Stimulated activated naive B cell treated with anti-CD40 and anti-IgM and Interleukin-4, amounts not matched to agents 10 μg/mL and 1 μg/mL and 100 μg/mL, for 72 hours (primary cell): Measurements from ENCODE around the gene EDEM1.

ENCODE experiments used
- ATAC-seq, 2 donors: fragments of 150-1000 bp; cut with Tn5 transposase; replicated peaks; 2 replicates each; pipeline ENCODE4 v1.10.0; 2021; ENCODE audit warnings: moderate library complexity in 1 of 2
- DNase-seq: peaks from one replicate; pipeline ENCODE4 v3.0.0; 2021
- H3K27ac Mint-ChIP-seq: one replicate; pipeline ENCODE4 v1.8.0; 2022; ENCODE audit warnings: mild to moderate bottlenecking, mixed read lengths
- H3K27me3 Mint-ChIP-seq, 2 donors: one replicate each; pipeline ENCODE4 v1.8.0; 2022; ENCODE audit warnings: mixed read lengths in 2 of 2
- H3K36me3 Mint-ChIP-seq, 2 donors: one replicate each; pipeline ENCODE4 v1.8.0; 2022; ENCODE audit warnings: mixed read lengths in 2 of 2, mild to moderate bottlenecking in 1 of 2
- H3K4me1 Mint-ChIP-seq, 2 donors: one replicate each; pipeline ENCODE4 v1.8.0; 2022; ENCODE audit warnings: mixed read lengths in 2 of 2, mild to moderate bottlenecking in 1 of 2
- H3K4me3 Mint-ChIP-seq, 2 donors: one replicate each; pipeline ENCODE4 v1.8.0; 2022; ENCODE audit warnings: mild to moderate bottlenecking in 2 of 2, mixed read lengths in 2 of 2, moderate library complexity in 1 of 2
- H3K9me3 Mint-ChIP-seq, 2 donors: one replicate each; pipeline ENCODE4 v1.8.0; 2022; ENCODE audit warnings: mixed read lengths in 2 of 2, mild to moderate bottlenecking in 1 of 2

Gene EDEM1

GRCh38 chr3:5186089-5186857, 1.2 kb upstream of the EDEM1 start:
- peak overlapping the region; percentile 92 to 98 for H3K4me3 Mint-ChIP-seq
- no peaks in the 10 kb centered on the region for H3K9me3 Mint-ChIP-seq
- ATAC-seq (no peak), DNase-seq (no peak)
- H3K4me1 Mint-ChIP-seq: peaks cover 32 to 61% of the 10 kb centered on the region in 2 donors
- H3K27ac Mint-ChIP-seq: peak overlapping the region; percentile 90
- H3K36me3 Mint-ChIP-seq: peaks cover 36 to 57% of the 10 kb centered on the region in 2 donors
- H3K27me3 Mint-ChIP-seq: no peaks in the 10 kb centered on the region

- Mint-ChIP-seq H3K4me1 (peaks cover 29 to 61% of the 10 kb centered on the region in 2 donors), H3K27ac (peak overlapping the region; percentile 98), H3K27me3 (no peaks in the 10 kb centered on the region), H3K4me3 (peak overlapping the region; percentile 92 to 98), H3K9me3 (no peaks in the 10 kb centered on the region), H3K36me3 (peaks cover 33 to 58% of the 10 kb centered on the region in 2 donors)
- no peak for DNase-seq
- no peak for ATAC-seq
Measured at GRCh38 chr3:5186858-5187155, 700 bp upstream of the EDEM1 start.

- Mint-ChIP-seq H3K27me3 (no peaks in the 10 kb centered on the region), H3K9me3 (no peaks in the 10 kb centered on the region), H3K4me1 (peaks cover 33 to 65% of the 10 kb centered on the region in 2 donors), H3K36me3 (peaks cover 40 to 64% of the 10 kb centered on the region in 2 donors), H3K27ac (peak overlapping the region; percentile 100), H3K4me3 (peak overlapping the region; percentile 92 to 98)
- DNase-seq (peak; percentile 56), ATAC-seq (peak; percentile 28 to 33)
Measured at GRCh38 chr3:5187920-5188418, 462 bp downstream of the EDEM1 start.

GRCh38 chr3:5188419-5189221, 1.1 kb downstream of the EDEM1 start:
- DNase-seq: peak; percentile 42
- peaks cover 34 to 66% of the 10 kb centered on the region in 2 donors for H3K4me1 Mint-ChIP-seq
- ATAC-seq: peak; percentile 13 to 17

GRCh38 chr3:5190147-5190791, 2.8 kb downstream of the EDEM1 start:
- Mint-ChIP-seq H3K4me3 (peak overlapping the region; percentile 81 to 92), H3K27me3 (no peaks in the 10 kb centered on the region), H3K4me1 (peaks cover 41 to 68% of the 10 kb centered on the region in 2 donors), H3K36me3 (peaks cover 53 to 64% of the 10 kb centered on the region in 2 donors), H3K27ac (peak overlapping the region; percentile 97), H3K9me3 (no peaks in the 10 kb centered on the region)
- no peak for ATAC-seq
- DNase-seq: no peak

More at GRCh38 chr3:5188419-5189221, 1.1 kb downstream of the EDEM1 start:
- H3K27me3 Mint-ChIP-seq: no peaks in the 10 kb centered on the region
- H3K36me3 Mint-ChIP-seq: peaks cover 43 to 62% of the 10 kb centered on the region in 2 donors
- H3K9me3 Mint-ChIP-seq: no peaks in the 10 kb centered on the region
- H3K4me3 Mint-ChIP-seq: peak overlapping the region; percentile 92 to 98
- peak overlapping the region; percentile 100 for H3K27ac Mint-ChIP-seq

GRCh38 chr3:5191555-5192304, 4.2 kb downstream of the EDEM1 start:
- H3K36me3 Mint-ChIP-seq: peaks cover 64 to 74% of the 10 kb centered on the region in 2 donors
- no peak for DNase-seq
- peaks cover 43 to 70% of the 10 kb centered on the region in 2 donors for H3K4me1 Mint-ChIP-seq
- H3K9me3 Mint-ChIP-seq: no peaks in the 10 kb centered on the region
- ATAC-seq: no peak
- H3K27me3 Mint-ChIP-seq: no peaks in the 10 kb centered on the region
- peak overlapping the region; percentile 66 to 72 for H3K4me3 Mint-ChIP-seq
- peak overlapping the region; percentile 97 for H3K27ac Mint-ChIP-seq

GRCh38 chr3:5192571-5193365, 5.3 kb downstream of the EDEM1 start:
- no peak for ATAC-seq
- Mint-ChIP-seq H3K36me3 (peaks cover 72 to 85% of the 10 kb centered on the region in 2 donors), H3K9me3 (peaks cover 0 to 3% of the 10 kb centered on the region in 2 donors), H3K27ac (peak overlapping the region; percentile 97), H3K27me3 (no peaks in the 10 kb centered on the region), H3K4me3 (peak overlapping the region; percentile 66 to 72), H3K4me1 (peaks cover 53 to 75% of the 10 kb centered on the region in 2 donors)
- no peak for DNase-seq

- Mint-ChIP-seq H3K9me3 (peaks cover 0 to 4% of the 10 kb centered on the region in 2 donors), H3K27me3 (no peaks in the 10 kb centered on the region), H3K27ac (peak overlapping the region; percentile 97), H3K4me3 (peak overlapping the region; percentile 61 to 62), H3K36me3 (peaks cover 74 to 90% of the 10 kb centered on the region in 2 donors), H3K4me1 (peaks cover 60 to 91% of the 10 kb centered on the region in 2 donors)
- ATAC-seq (no peak), DNase-seq (no peak)
Measured at GRCh38 chr3:5194341-5194740, 6.8 kb downstream of the EDEM1 start.

GRCh38 chr3:5194801-5195509, 7.4 kb downstream of the EDEM1 start:
- Mint-ChIP-seq H3K27ac (peak overlapping the region; percentile 97), H3K4me1 (peaks cover 62 to 91% of the 10 kb centered on the region in 2 donors), H3K4me3 (peak overlapping the region; percentile 61 to 62), H3K27me3 (no peaks in the 10 kb centered on the region), H3K9me3 (peaks cover 0 to 4% of the 10 kb centered on the region in 2 donors), H3K36me3 (peaks cover 74 to 88% of the 10 kb centered on the region in 2 donors)
- DNase-seq (no peak), ATAC-seq (peak; percentile 35 to 39)

- Mint-ChIP-seq H3K36me3 (peaks cover 72 to 87% of the 10 kb centered on the region in 2 donors), H3K27me3 (no peaks in the 10 kb centered on the region), H3K4me1 (peaks cover 61 to 91% of the 10 kb centered on the region in 2 donors), H3K4me3 (peak overlapping the region; percentile 61 to 62), H3K9me3 (peaks cover 0 to 4% of the 10 kb centered on the region in 2 donors), H3K27ac (peak overlapping the region; percentile 97)
- ATAC-seq: peak; percentile 15 to 17
- peak; percentile 44 for DNase-seq
Measured at GRCh38 chr3:5195605-5196004, 8.1 kb downstream of the EDEM1 start.

- ATAC-seq: no peak
- no peak for DNase-seq
- peaks cover 64 to 93% of the 10 kb centered on the region in 2 donors for H3K4me1 Mint-ChIP-seq
- peak overlapping the region; percentile 97 for H3K27ac Mint-ChIP-seq
- H3K9me3 Mint-ChIP-seq: peaks cover 0 to 4% of the 10 kb centered on the region in 2 donors
- no peaks in the 10 kb centered on the region for H3K27me3 Mint-ChIP-seq
- peaks cover 75 to 88% of the 10 kb centered on the region in 2 donors for H3K36me3 Mint-ChIP-seq
- H3K4me3 Mint-ChIP-seq: peak overlapping the region; percentile 43 to 61
Measured at GRCh38 chr3:5197022-5197421, 9.5 kb downstream of the EDEM1 start.
